Measurements from ENCODE around the gene LRR1. TPM values are rescaled to one million over a fixed set of nuclear protein-coding genes. Genes with fewer than 3 reads are reported as not detected.

Gene LRR1
- total and polyA plus RNA-seq, 4 donors, result 3.7 to 23.2 (median 4.1) TPM

GRCh38 chr14:49586673-49587460 lies 11.9 kb upstream of the LRR1 start:
- H3K4me1 ChIP-seq (ENCODE audit: control insufficient read depth in 4 of 4, insufficient read depth in 4 of 4, low read length in 3 of 4), result peaks cover 4 to 14% (median 7%) of the 10 kb centered on the region in 4 donors
- H3K9ac ChIP-seq (ENCODE audit: low read depth in 1 of 2, low read length in 2 of 2), result peak overlapping the region in 1 of 2 donors; percentile 71
- WGBS, result 3% methylated on average over 12 of the region's 21 CpGs

More at GRCh38 chr14:49586673-49587460, 11.9 kb upstream of the LRR1 start:
- H3K36me3 ChIP-seq (ENCODE audit: control insufficient read depth in 4 of 4, insufficient read depth in 3 of 4, low read depth in 1 of 4, low read length in 3 of 4), result peaks cover 3 to 19% (median 16%) of the 10 kb centered on the region in 4 donors
- TF ChIP-seq CTCF (IDR thresholded peaks at IDR 0.05; ENCODE audit: low read depth, low read length, missing input control) (peak; percentile 84), SP1 (IDR thresholded peaks at IDR 0.05) (peak; percentile 48), HNF4A (conservative IDR thresholded peaks at IDR 0.05) (peak in 1 of 2 donors; percentile 2), NR2F2 (IDR thresholded peaks at IDR 0.05) (peak; percentile 7), FOXA1 (IDR thresholded peaks at IDR 0.05) (no peak), GABPA (IDR thresholded peaks at IDR 0.05 in 1 of 2, conservative IDR thresholded peaks at IDR 0.05 in 1 of 2) (no peak), JUND (IDR thresholded peaks at IDR 0.05) (peak in 1 of 2 donors; percentile 8), ZBTB33 (IDR thresholded peaks at IDR 0.05) (no peak), EGR1 (IDR thresholded peaks at IDR 0.05; ENCODE audit: low read depth in 2 of 2) (no peak), YY1 (IDR thresholded peaks at IDR 0.05) (no peak), REST (IDR thresholded peaks at IDR 0.05) (no peak), MAX (IDR thresholded peaks at IDR 0.05) (peak; percentile 7), RXRA (IDR thresholded peaks at IDR 0.05) (peak; percentile 45 to 64), RAD21 (IDR thresholded peaks at IDR 0.05) (peak; percentile 66 to 70), ATF3 (IDR thresholded peaks at IDR 0.05) (peak; percentile 89), HNF4G (IDR thresholded peaks at IDR 0.05) (no peak), TAF1 (conservative IDR thresholded peaks at IDR 0.05) (no peak), FOXA2 (IDR thresholded peaks at IDR 0.05) (no peak)
- H3K4me3 ChIP-seq (ENCODE audit: low read depth in 1 of 3, low read length in 3 of 3), result peak overlapping the region in 2 of 3 donors; percentile 24 to 33
- H3K9me3 ChIP-seq (ENCODE audit: control insufficient read depth in 4 of 4, low read length in 3 of 4), result no peaks in the 10 kb centered on the region
- H3K27ac ChIP-seq (ENCODE audit: low read depth in 1 of 2, low read length in 2 of 2), result peak overlapping the region; percentile 91 to 95
- H3K27me3 ChIP-seq (ENCODE audit: control insufficient read depth in 4 of 4, insufficient read depth in 4 of 4, low read length in 3 of 4), result no peaks in the 10 kb centered on the region
- peak; percentile 50 for DNase-seq (ENCODE audit: low spot score)
